ENCODE data around the gene DYNC1LI2.
A peak's percentile ranks its signal among the peaks of the same experiment; 100 is the strongest.
"Not testable (repeated sequence)": the region's sequence is repeated elsewhere in the genome, so short reads cannot be mapped to it uniquely, and the experiment has no call there.

The DYNC1LI2 gene

GRCh38 chr16:66695935-66696668 is 55.3 kb downstream of the DYNC1LI2 start:
- DNase-seq = peak; percentile 7 to 18

DNA sequence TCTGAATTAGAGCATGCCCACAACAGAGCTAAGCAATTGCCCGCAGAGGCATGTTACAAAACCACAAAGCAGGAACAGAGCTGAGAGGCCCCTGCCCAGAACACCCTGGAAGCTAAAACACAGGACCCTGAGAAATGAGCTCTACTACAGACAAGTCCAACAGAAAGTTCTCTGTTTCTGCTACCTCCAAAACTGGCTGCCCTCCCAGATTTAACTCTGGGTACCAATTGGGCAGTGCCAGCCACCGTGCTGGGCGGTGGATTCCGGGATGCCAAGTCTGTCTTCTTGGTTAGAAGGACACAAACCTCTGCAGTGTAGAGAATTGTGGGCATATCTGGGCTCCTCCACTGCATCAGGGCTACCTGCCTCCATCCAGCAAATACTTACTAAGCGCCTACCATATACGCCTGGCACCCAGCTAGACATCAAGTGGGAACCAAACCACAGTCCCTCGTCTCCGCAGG is 55.9 kb downstream of the DYNC1LI2 start:
- DNase-seq = no peak

DNA sequence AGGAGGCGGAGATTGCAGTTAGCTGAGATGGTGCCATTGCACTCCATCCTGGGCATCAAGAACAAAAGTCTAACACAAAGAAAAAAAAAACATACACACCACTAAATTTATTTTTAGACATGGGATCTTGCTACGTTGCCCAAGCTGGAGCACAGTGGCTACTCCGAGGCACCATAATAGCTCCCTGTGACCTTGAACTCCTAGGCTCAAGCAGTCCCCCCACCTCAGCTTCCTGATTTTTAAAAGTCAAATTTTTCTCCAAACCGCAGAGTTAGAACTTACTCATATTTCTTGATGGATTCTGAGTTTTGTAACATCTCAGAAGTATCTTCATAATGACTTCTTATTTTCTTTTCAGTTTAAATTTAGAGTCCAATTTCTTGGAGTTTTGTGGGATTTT is 58.3 kb downstream of the DYNC1LI2 start:
- no peak for DNase-seq

- no peak for DNase-seq
Measured at GRCh38 chr16:66692341-66692740, 59.1 kb downstream of the DYNC1LI2 start.

DNA sequence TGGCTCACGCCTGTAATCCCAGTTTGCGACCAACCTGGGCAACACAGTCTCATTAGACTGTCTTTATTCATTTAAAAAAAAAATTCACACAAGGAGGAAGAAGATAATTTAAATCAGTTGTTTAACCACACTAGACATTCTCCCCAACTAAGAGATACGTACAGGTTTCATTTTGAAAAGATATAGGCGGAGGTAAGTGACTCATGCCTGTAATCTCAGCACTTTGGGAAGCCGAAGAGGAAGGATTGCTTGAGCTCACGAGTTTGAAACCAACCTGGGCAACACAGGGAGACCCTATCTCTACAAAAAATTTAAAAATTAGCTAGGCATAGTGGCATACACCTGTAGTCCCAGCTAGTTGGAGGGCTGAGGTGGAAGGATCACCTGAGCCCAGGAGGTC is 60.2 kb downstream of the DYNC1LI2 start:
- no peak for DNase-seq

DNA sequence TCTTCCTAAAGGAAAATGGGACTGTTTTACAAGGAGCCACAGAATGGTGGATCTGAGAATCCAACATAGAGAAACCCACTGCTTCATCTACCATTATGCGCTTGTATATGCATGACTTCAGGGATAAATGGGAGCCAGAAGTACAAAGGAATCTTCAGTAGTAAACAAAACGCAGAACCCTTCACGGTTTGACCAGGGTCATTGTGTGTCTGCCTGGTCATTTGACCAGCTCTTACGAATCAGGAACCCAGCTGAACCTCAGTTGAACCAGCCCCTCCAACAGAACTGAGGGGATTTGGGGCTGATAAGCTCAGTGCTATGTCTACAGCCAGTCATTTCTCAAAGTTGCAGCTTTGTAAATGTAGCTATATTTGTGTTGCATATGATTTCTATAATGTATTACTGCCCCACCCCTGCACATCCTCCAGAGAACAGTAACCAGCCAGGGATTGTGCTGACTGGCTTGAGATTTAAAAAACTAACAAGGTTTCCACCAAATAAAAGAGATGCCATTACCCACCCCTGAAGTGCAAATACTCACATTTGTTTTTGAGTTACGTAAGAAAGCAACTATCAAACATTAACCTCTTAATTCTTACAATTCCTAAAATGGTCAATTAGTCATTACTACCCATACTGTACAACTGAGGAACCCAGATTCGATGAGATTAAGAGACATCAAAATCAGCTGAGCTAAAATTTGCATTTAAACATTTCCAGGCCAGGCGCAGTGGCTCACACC is 61.1 kb downstream of the DYNC1LI2 start:
- DNase-seq = no peak

DNA sequence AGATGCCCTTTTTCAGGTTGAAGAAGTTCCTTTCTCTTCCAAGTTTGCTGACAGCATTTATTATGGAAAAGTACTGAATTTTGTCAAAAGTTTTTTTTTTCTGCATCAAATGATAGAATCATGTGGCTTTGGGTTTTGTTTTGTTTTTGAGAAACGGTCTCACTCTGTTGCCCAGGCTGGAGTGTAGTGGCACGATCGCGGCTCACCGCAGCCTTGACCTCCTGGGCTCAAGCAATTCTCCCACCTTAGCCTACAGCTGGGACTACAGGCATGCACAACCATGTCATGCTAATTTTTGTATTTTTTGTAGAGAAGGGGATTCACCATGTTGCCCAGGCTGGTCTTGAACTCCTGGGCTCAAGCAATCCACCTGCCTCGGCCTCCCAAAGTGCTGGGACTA is 62.1 kb downstream of the DYNC1LI2 start:
- DNase-seq = no peak

- DNase-seq = no peak
Measured at GRCh38 chr16:66687906-66688625, 63.3 kb downstream of the DYNC1LI2 start.

DNA sequence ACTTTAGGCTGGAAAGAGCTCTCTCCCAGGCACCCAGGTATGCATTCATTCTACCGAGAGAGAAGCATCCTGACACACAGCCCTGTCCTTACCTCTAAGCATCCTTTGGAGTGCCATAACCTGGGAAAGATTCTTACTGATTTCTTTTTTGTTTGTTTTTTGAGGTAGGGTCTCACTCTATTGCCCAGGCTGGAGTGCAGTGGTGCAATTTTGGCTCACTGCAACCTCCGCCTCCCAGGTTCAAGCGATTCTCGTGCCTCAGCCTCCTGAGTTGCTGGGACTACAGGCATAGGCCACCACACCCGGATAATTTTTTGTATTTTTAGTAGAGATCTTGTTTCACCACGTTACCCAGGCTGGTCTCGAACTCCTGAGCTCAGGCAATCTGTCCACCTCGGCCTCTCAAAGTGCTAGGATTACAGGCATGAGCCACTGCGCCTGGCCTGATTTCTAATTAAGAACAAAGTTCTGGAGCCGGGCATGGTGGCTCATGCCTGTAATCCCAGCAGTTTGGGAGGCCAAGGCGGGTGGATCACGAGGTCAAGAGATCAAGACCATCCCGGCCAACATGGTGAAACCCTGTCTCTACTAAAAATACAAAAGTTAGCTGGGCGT is 65.8 kb downstream of the DYNC1LI2 start:
- DNase-seq = not testable (repeated sequence)

DNA sequence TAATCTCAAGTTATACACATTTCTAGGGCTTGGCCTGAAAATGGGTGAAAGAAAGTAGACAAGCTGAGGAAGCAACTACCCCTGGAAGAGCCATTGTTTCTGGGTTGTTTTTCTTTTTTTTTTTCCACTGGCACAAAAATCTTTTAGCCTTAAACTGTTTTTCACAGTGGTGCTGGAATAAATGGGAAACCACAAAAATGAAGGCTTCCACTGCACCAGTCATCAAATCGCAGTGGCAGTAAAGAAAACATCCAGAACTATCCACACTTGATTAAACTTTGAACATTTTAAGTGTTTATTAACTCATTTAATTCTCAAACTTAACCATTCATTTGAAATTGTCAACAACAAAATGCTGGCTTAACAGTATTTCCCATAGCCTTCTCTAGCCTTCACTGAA is 69.1 kb downstream of the DYNC1LI2 start:
- DNase-seq = no peak

DNA sequence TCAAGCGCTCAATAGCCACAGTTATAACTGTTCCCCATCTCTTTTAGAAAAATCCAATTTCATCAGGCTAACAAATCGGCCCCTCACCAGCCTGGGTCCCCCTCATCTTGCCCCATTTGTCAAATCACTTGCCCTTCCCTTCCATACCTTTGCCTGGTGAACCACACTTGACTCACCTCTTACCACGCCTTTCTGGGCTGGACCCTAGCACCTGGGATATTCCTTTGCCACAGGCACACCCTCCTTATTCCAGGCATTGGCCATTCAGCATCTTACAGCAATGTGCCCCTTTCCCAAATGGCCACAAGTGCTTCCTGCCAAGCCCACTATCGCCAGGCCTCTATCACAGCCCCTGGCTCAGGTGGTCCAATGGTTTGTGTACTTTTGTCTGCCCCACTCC is 69.7 kb downstream of the DYNC1LI2 start:
- no peak for DNase-seq

DNA sequence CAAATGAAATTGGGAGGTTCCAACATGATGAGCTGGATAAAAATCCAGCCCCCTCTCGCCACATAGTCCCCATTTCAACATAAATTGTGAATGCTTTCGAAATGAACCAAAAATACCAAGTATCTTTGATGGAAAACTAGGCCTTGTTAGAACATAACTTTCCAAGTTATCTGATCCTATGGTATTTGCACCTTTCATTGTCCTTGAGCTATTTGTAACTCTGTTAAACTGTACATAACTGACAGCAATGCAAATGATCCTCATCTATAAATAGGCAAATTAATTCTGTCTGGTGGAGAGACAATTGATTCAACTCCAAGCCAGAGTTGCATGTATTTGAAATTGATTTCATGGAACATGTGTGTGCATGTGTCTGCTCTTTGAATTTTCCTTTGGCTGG is 73.1 kb downstream of the DYNC1LI2 start:
- DNase-seq = no peak

- DNase-seq = no peak
Measured at GRCh38 chr16:66677836-66678235, 73.6 kb downstream of the DYNC1LI2 start.

DNA sequence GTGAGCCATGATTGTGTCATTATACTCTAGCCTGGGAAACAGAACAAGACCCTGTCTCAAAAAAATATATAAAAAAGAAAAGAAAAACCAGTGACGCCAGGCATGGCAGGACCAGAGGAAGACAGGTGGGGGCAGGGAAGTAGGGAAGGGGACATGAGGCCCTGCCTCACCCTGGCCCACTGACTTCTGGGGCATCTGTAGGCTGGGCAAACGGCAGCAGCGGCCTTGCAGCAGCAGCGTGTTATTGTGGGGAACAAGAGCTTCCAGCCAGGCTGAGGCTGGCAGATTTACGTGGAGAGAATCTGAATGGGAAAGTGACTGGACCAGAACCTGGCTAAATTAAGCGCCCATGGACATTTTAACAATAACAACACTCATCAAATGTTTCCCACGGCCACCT is 74.2 kb downstream of the DYNC1LI2 start:
- DNase-seq = no peak

DNA sequence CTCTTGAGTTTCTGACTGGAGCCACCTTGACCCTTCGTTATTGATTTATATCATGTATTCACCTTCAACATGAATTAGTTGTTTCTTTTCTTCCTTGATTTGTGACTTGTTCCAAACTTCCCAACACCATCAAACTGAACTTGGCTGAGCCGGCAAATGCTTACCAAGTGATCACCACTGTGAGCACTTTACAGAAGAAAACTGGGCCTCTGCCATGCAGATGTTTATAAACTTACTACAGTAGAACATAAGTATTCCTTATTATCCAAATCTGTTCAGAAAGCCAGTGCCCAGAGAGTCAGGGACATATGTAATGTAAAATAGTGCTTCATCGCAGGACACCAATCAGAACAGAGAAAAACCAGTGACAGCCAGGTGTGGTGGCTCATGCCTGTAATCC is 74.8 kb downstream of the DYNC1LI2 start:
- no peak for DNase-seq

DNA sequence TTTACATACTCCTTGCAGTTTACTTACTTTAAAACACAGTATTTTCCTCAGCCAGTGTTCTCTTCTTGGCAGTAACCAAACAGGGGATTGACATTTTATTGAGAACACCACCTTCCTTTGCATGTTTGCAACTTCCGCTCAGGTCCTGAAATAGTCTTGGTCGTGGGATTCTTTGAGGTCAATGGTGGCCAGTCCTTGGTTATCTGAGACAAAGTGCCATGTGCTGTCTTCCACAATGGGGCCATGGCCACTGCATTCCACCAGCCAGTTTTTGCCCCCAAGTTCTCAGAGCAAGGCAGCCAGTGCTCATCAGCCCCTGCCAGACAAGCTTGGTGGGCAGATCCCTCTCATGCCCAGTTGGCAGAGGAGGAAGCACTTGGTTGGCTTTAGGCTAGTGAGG is 77.7 kb downstream of the DYNC1LI2 start:
- DNase-seq = no peak

Data from activated CD4-positive, alpha-beta T cell treated with anti-CD3 and anti-CD28 coated beads for 4 hours (primary cell).